ENCODE results near the gene METAP1. TPM values are rescaled to one million over a fixed set of nuclear protein-coding genes. Genes with fewer than 3 reads are reported as not detected.
"Not testable (repeated sequence)": the region's sequence is repeated elsewhere in the genome, so short reads cannot be mapped to it uniquely, and the experiment has no call there.

Gene METAP1
- total RNA-seq, 2 donors from 2014 or later, result 66.2 to 69.3 TPM

- H3K27ac ChIP-seq, result peak within 1 kb of the TSS; percentile 92
- no peaks in the 10 kb centered on the region for H3K4me1 ChIP-seq
- no peaks in the 10 kb centered on the region for H3K9me3 ChIP-seq
- peak within 1 kb of the TSS; percentile 49 for H3K4me3 ChIP-seq
- DNase-seq, result peak; percentile 90
- H3K27me3 ChIP-seq, result no peaks in the 10 kb centered on the region
- TF ChIP-seq, protein P1, sequence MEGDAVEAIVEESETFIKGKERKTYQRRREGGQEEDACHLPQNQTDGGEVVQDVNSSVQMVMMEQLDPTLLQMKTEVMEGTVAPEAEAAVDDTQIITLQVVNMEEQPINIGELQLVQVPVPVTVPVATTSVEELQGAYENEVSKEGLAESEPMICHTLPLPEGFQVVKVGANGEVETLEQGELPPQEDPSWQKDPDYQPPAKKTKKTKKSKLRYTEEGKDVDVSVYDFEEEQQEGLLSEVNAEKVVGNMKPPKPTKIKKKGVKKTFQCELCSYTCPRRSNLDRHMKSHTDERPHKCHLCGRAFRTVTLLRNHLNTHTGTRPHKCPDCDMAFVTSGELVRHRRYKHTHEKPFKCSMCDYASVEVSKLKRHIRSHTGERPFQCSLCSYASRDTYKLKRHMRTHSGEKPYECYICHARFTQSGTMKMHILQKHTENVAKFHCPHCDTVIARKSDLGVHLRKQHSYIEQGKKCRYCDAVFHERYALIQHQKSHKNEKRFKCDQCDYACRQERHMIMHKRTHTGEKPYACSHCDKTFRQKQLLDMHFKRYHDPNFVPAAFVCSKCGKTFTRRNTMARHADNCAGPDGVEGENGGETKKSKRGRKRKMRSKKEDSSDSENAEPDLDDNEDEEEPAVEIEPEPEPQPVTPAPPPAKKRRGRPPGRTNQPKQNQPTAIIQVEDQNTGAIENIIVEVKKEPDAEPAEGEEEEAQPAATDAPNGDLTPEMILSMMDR (IDR thresholded peaks at IDR 0.05), result no peak
- intact Hi-C loops (cut with DNase I), result no loop called here
- H3K9ac ChIP-seq (ENCODE audit: low read depth in 2 of 2, low read length in 2 of 2), result peak within 1 kb of the TSS; percentile 84 to 94
- H3K36me3 ChIP-seq, result peaks cover 6% of the 10 kb centered on the region
Measured at GRCh38 chr4:99088481-99089365, 93.2 kb downstream of the METAP1 start, which contains the start of gene ADH5. Gene ADH5 (minus strand): TSS chr4:99088788. CDS start chr4:99088700, 88 bp downstream.

GRCh38 chr4:99090481-99091215, 95.1 kb downstream of the METAP1 start:
- no peak for DNase-seq
- peak overlapping the region; percentile 49 for H3K4me3 ChIP-seq
- intact Hi-C loops (cut with DNase I), result no loop called here

DNA sequence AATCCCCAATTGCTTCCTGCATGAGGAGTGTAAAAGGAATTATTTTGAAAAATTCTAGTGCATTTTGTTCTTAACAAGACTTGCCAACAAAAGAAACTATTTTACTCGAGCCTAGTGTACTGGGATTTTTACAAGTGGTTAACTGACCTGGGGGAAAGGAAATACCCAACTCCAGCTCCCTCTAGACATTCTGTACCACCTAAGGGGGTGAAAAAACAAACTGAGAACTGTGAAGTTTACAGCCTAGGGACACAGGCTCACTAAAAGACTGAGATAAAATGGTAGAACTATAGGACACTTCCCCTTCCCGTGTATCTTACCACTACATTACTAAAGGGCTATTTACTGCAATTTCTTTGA, 95.7 kb downstream of the METAP1 start:
- Histone ChIP-seq H3K9me3 (no peaks in the 10 kb centered on the region), H3K4me1 (no peaks in the 10 kb centered on the region), H3K4me3 (no peak overlapping the region), H3K36me3 (no peaks in the 10 kb centered on the region), H3K27me3 (no peaks in the 10 kb centered on the region), H3K27ac (no peak overlapping the region), H3K9ac (ENCODE audit: low read depth in 2 of 2, low read length in 2 of 2) (peak overlapping the region in 1 of 2 donors; percentile 48)
- TF ChIP-seq, protein P1 (IDR thresholded peaks at IDR 0.05), result no peak
- intact Hi-C loops (cut with DNase I), result no loop called here
- DNase-seq, result no peak

More at GRCh38 chr4:99090481-99091215, 95.1 kb downstream of the METAP1 start:
- Histone ChIP-seq H3K27me3 (no peaks in the 10 kb centered on the region), H3K27ac (peak overlapping the region; percentile 92), H3K36me3 (no peaks in the 10 kb centered on the region), H3K9me3 (no peaks in the 10 kb centered on the region), H3K4me1 (no peaks in the 10 kb centered on the region), H3K9ac (ENCODE audit: low read depth in 2 of 2, low read length in 2 of 2) (peak overlapping the region; percentile 29 to 48)
- TF ChIP-seq, protein P1 (IDR thresholded peaks at IDR 0.05), result no peak

- H3K9ac ChIP-seq (ENCODE audit: low read depth in 2 of 2, low read length in 2 of 2); H3K4me1 ChIP-seq; H3K9me3 ChIP-seq; H3K27ac ChIP-seq; H3K27me3 ChIP-seq; DNase-seq; intact Hi-C loops (cut with DNase I); H3K4me3 ChIP-seq; H3K36me3 ChIP-seq: not testable (repeated sequence)
Measured at GRCh38 chr4:99091841-99092240, 96.3 kb downstream of the METAP1 start.

DNA sequence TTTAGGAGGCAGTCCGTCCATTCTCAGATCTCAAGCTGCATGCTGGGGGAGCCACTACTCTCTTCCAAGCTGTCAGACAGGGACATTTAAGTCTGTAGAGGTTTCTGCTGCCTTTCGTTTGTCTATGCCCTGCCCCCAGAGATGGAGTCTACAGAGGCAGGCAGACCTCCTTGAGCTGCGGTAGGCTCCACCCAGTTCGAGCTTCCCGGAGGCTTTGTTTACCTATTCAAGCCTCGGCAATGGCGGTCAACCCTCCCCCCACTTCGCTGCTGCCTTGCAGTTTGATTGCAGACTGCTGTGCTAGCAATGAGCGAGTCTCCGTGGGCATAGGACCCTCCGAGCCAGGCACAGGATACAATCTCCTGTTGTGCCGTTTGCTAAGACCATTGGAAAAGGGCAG, 103.8 kb downstream of the METAP1 start:
- Histone ChIP-seq H3K27me3 (no peaks in the 10 kb centered on the region), H3K4me3 (no peak overlapping the region), H3K9ac (ENCODE audit: low read depth in 2 of 2, low read length in 2 of 2) (no peak overlapping the region), H3K27ac (no peak overlapping the region), H3K9me3 (no peaks in the 10 kb centered on the region), H3K36me3 (no peaks in the 10 kb centered on the region), H3K4me1 (no peaks in the 10 kb centered on the region)
- intact Hi-C loops (cut with DNase I), result no loop called here
- DNase-seq, result no peak
- TF ChIP-seq, protein P1 (IDR thresholded peaks at IDR 0.05), result no peak

DNA sequence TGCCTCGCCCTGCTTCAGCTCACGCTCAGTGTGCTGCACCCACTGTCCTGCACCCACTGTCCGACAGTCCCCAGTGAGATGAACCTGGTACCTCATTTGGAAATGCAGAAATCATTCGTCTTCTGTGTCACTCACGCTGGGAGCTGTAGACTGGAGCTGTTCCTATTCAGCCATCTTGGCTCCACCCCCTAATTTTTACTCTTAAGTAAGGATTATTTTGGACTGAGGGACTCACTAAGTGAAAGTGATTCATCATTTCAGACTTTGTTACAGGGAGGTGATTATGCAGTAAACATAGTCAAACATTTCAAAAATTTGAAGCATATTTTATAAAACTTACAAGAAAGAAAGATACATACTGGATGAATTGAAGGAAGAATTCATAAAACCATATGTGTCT, 104.3 kb downstream of the METAP1 start:
- H3K27me3 ChIP-seq; intact Hi-C loops (cut with DNase I); H3K9me3 ChIP-seq; DNase-seq; H3K27ac ChIP-seq; H3K4me1 ChIP-seq; H3K36me3 ChIP-seq; H3K4me3 ChIP-seq; H3K9ac ChIP-seq (ENCODE audit: low read depth in 2 of 2, low read length in 2 of 2): not testable (repeated sequence)

All from colonic mucosa (tissue), 4 donors.